Bronchial epithelial cell (primary cell): Measurements from ENCODE around the gene ARRB1. TPM values are rescaled to one million over a fixed set of nuclear protein-coding genes. Genes with fewer than 3 reads are reported as not detected.

Source experiments
- DNase-seq: peaks from one replicate; pipeline ENCODE4 v3.0.0-alpha.2; 2010; ENCODE audit warnings: low read depth
- FAIRE-seq: peaks from 2 replicates; lab custom pipeline; 2011; peaks lifted over from hg19 to GRCh38; lab: Jason Lieb, UNC
- H3K27me3 ChIP-seq: 2 replicates; pipeline ENCODE4 v1.5.1; 2011; ENCODE audit warnings: low read length; ENCODE audit not compliant: control insufficient read depth, insufficient read depth
- H3K36me3 ChIP-seq: 2 replicates; pipeline ENCODE4 v1.5.1; 2011; ENCODE audit warnings: low read length; ENCODE audit not compliant: control insufficient read depth, insufficient read depth
- H3K4me3 ChIP-seq: 2 replicates; pipeline ENCODE4 v1.5.1; 2011; ENCODE audit warnings: mild to moderate bottlenecking, low read depth, low read length, control low read depth
- total RNA-seq: library from RNA; depleted of rRNA; stranded (reverse); fragments of >200 nt; gene quantifications from 2 replicates; pipeline ENCODE4 v1.2.1, GENCODE V29; 2014
- TF ChIP-seq, protein P1 (sequence below): IDR thresholded peaks from 2 replicates; pipeline ENCODE4 v1.5.1; 2011; ENCODE audit warnings: mild to moderate bottlenecking, moderate library complexity, low read length, control low read depth, inconsistent platforms; ENCODE audit not compliant: insufficient read depth, severe bottlenecking

ARRB1 gene
- total RNA-seq, 1 donor from 2014 or later, result 0.26 TPM

GRCh38 chr11:75350743-75351540, 519 bp downstream of the ARRB1 start:
- Histone ChIP-seq H3K27me3 (no peaks in the 10 kb centered on the region), H3K36me3 (no peaks in the 10 kb centered on the region), H3K4me3 (peak overlapping the region; percentile 45)
- TF ChIP-seq, protein P1, sequence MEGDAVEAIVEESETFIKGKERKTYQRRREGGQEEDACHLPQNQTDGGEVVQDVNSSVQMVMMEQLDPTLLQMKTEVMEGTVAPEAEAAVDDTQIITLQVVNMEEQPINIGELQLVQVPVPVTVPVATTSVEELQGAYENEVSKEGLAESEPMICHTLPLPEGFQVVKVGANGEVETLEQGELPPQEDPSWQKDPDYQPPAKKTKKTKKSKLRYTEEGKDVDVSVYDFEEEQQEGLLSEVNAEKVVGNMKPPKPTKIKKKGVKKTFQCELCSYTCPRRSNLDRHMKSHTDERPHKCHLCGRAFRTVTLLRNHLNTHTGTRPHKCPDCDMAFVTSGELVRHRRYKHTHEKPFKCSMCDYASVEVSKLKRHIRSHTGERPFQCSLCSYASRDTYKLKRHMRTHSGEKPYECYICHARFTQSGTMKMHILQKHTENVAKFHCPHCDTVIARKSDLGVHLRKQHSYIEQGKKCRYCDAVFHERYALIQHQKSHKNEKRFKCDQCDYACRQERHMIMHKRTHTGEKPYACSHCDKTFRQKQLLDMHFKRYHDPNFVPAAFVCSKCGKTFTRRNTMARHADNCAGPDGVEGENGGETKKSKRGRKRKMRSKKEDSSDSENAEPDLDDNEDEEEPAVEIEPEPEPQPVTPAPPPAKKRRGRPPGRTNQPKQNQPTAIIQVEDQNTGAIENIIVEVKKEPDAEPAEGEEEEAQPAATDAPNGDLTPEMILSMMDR, result no peak
- FAIRE-seq (no peak), DNase-seq (peak; percentile 23)

DNA sequence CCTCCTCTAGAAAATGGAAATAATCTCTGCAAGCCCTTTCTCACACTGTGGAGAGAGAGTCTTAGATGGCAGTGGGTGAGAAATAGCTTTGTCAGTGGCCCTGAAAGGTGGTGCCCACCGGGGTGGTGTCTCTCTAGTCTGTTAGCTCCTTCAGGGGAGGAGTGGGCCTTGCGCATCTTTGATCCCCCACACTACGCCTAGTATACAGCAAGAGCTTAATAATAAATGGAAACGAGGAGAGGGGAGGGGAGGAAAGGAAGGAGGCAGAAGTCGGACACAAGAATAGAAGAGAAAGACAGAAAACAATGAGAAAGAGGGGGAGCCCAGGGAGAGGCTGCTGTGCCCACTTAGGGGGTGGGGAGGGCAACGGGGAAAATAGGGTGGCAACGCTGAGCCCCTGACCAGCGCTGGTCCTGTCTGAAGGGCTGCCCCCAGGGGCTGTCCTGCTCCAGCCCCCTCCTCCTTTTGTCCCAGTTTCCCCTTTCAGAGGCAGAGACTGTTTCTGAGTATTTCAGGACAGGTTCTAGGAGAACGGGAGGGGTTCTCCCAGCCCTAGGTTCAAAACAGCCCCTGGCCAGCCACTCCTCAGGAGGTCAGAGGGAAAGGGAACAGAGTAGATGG, 1.2 kb downstream of the ARRB1 start:
- DNase-seq, result no peak

DNA sequence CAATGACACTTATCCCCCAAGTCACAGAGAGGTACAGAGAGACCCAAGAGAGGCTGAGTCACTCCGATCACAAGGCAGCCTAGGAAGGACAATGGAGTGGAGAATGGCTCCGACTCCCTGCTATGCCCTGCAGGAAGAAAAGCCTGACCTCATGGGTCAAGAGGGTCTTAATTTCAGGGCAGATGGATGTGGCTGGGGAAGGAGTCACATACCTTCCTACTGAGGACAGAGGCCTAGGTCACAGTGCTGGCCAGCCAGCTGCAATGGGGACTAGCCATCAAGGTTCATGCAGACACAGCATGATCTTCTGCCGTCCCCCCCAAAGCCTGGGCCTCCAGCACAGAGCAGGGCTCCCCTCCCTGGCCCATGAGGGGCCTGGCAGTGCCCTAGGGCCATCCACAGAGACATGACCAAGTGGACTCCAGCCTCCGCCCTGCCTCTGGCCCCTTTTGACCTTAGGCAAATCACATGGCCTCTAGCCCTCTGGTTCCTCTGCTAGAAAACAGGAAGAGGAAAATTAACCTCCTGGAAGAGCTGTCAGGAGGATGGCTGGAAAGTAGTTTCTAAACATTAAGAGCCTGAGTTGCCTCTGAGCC, 1.8 kb downstream of the ARRB1 start:
- TF ChIP-seq, protein P1, result no peak
- Histone ChIP-seq H3K36me3 (no peaks in the 10 kb centered on the region), H3K27me3 (no peaks in the 10 kb centered on the region), H3K4me3 (no peak overlapping the region)
- no peak for FAIRE-seq
- DNase-seq, result no peak

More for the DNA sequence above, 1.2 kb downstream of the ARRB1 start:
- FAIRE-seq, result no peak
- TF ChIP-seq, protein P1, result no peak
- Histone ChIP-seq H3K36me3 (no peaks in the 10 kb centered on the region), H3K27me3 (no peaks in the 10 kb centered on the region), H3K4me3 (no peak overlapping the region)

DNA sequence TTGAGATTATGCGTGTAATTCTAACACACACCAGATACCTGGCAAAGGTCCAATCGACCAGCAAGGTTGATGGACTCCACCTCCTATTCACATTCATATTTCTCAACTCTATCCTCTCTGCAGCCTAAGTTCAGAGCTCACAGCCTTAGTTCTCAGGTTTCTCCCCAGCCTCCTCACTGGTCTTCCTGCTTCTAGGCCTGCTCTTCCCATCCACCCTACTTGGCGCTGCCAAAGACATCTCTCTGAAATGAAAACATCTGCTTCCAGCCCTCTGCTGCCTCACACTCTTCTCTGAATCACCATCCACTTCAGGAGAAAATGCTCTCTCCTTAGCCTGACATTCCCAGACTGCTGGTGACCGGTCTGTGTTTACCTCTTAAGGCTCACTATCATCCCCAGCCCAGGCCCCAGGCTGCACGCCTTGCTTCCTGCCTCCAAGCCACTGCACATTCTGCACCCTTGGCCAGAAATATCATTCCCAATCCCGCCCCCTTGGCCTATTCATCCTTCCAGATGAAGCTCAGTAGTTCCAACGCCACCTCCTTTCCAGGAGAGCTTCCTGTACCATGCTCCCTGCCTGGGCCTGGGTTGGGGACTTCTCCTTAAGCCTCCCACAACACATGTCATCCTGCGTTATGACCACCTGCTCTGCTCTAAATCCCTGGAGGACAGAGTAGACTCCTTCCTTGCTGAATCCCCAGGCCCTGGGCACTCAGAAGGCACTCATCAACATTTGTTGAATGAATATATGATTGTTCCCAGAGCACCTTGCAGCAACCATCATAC, 3.5 kb downstream of the ARRB1 start:
- no peaks in the 10 kb centered on the region for H3K36me3 ChIP-seq

More for the DNA sequence above, 3.5 kb downstream of the ARRB1 start:
- FAIRE-seq, result no peak
- H3K4me3 ChIP-seq, result no peak overlapping the region
- H3K27me3 ChIP-seq, result no peaks in the 10 kb centered on the region
- TF ChIP-seq, protein P1, result no peak
- DNase-seq, result peak; percentile 76
